ENCODE data around the gene DLL4.

GRCh38 chr15:40944510-40945296 lies 15.6 kb downstream of the DLL4 start:
- TF ChIP-seq POLR2A (IDR thresholded peaks at IDR 0.05) (no peak), CTCF (IDR thresholded peaks at IDR 0.05) (no peak), EP300 (IDR thresholded peaks at IDR 0.05) (no peak)

All from ovary (tissue), 3 donors.